Activated T-cell treated with anti-CD3 and anti-CD28 coated beads, Interleukin-2, amount 50 U/mL, for 4 hours (primary cell): ENCODE measurements around the gene CC2D1A. TPM values are rescaled to one million over a fixed set of nuclear protein-coding genes. Genes with fewer than 3 reads are reported as not detected.

Experiments used
- ATAC-seq, 2 donors: fragments of 200-7000 bp; cut with Tn5 transposase; one replicate each; pipeline ENCODE4 v1.10.0; 2021
- DNase-seq: peaks from one replicate; pipeline ENCODE4 v3.0.0-alpha.2; 2020
- H3K27me3 Mint-ChIP-seq: one replicate; pipeline ENCODE4 v1.8.0; 2021; ENCODE audit warnings: low read depth, mixed read lengths
- H3K36me3 Mint-ChIP-seq: one replicate; pipeline ENCODE4 v1.8.0; 2022; ENCODE audit warnings: mixed read lengths; ENCODE audit not compliant: insufficient read depth
- H3K4me1 Mint-ChIP-seq: one replicate; pipeline ENCODE4 v1.8.0; 2021; ENCODE audit warnings: low read depth, mixed read lengths
- H3K4me3 Mint-ChIP-seq: one replicate; pipeline ENCODE4 v1.8.0; 2021; ENCODE audit warnings: mild to moderate bottlenecking, moderate library complexity, mixed read lengths
- H3K9me3 Mint-ChIP-seq: one replicate; pipeline ENCODE4 v1.8.0; 2021; ENCODE audit warnings: mixed read lengths
- total RNA-seq, 3 donors: library from RNA; stranded (reverse); gene quantifications; one replicate each; pipeline ENCODE4 v1.2.1, GENCODE V29; 2021

The CC2D1A gene
- total RNA-seq, 3 donors from 2014 or later = 34.1 to 40.2 (median 39.6) TPM

- Mint-ChIP-seq H3K27me3 (no peaks in the 10 kb centered on the region), H3K9me3 (no peaks in the 10 kb centered on the region), H3K36me3 (peaks cover 7% of the 10 kb centered on the region), H3K4me1 (peaks cover 22% of the 10 kb centered on the region), H3K4me3 (peak overlapping the region; percentile 96)
- DNase-seq = no peak
- ATAC-seq = no peak
Observed at GRCh38 chr19:13952931-13953531, 47.0 kb downstream of the CC2D1A start.

GRCh38 chr19:13954185-13954584, 48.2 kb downstream of the CC2D1A start:
- DNase-seq (no peak), ATAC-seq (no peak)
- H3K9me3 Mint-ChIP-seq = no peaks in the 10 kb centered on the region
- peaks cover 22% of the 10 kb centered on the region for H3K4me1 Mint-ChIP-seq
- no peaks in the 10 kb centered on the region for H3K27me3 Mint-ChIP-seq
- H3K4me3 Mint-ChIP-seq = peak overlapping the region; percentile 96
- peaks cover 7% of the 10 kb centered on the region for H3K36me3 Mint-ChIP-seq

GRCh38 chr19:13955662-13956364, 49.8 kb downstream of the CC2D1A start:
- Mint-ChIP-seq H3K27me3 (no peaks in the 10 kb centered on the region), H3K4me1 (peaks cover 22% of the 10 kb centered on the region), H3K4me3 (no peak overlapping the region), H3K36me3 (peaks cover 10% of the 10 kb centered on the region), H3K9me3 (no peaks in the 10 kb centered on the region)
- DNase-seq (no peak), ATAC-seq (no peak)

GRCh38 chr19:13956365-13956744, 50.4 kb downstream of the CC2D1A start:
- peaks cover 11% of the 10 kb centered on the region for H3K36me3 Mint-ChIP-seq
- ATAC-seq = no peak

GRCh38 chr19:13957051-13957450, 51.0 kb downstream of the CC2D1A start:
- Mint-ChIP-seq H3K9me3 (no peaks in the 10 kb centered on the region), H3K4me1 (peaks cover 16% of the 10 kb centered on the region), H3K27me3 (no peaks in the 10 kb centered on the region), H3K36me3 (peaks cover 16% of the 10 kb centered on the region), H3K4me3 (no peak overlapping the region)
- DNase-seq (no peak), ATAC-seq (no peak)

More at GRCh38 chr19:13956365-13956744, 50.4 kb downstream of the CC2D1A start:
- Mint-ChIP-seq H3K4me1 (peaks cover 22% of the 10 kb centered on the region), H3K9me3 (no peaks in the 10 kb centered on the region), H3K4me3 (no peak overlapping the region), H3K27me3 (no peaks in the 10 kb centered on the region)
- no peak for DNase-seq

- no peak for DNase-seq
- no peaks in the 10 kb centered on the region for H3K9me3 Mint-ChIP-seq
- H3K4me3 Mint-ChIP-seq = no peak overlapping the region
- H3K36me3 Mint-ChIP-seq = peaks cover 16% of the 10 kb centered on the region
- no peaks in the 10 kb centered on the region for H3K27me3 Mint-ChIP-seq
- peaks cover 12% of the 10 kb centered on the region for H3K4me1 Mint-ChIP-seq
- ATAC-seq = no peak
Observed at GRCh38 chr19:13958043-13958442, 52.0 kb downstream of the CC2D1A start.

GRCh38 chr19:13959141-13959961, 53.4 kb downstream of the CC2D1A start:
- no peak for DNase-seq
- Mint-ChIP-seq H3K4me3 (no peak overlapping the region), H3K27me3 (no peaks in the 10 kb centered on the region), H3K4me1 (peaks cover 3% of the 10 kb centered on the region), H3K9me3 (no peaks in the 10 kb centered on the region), H3K36me3 (peaks cover 17% of the 10 kb centered on the region)
- ATAC-seq = no peak

GRCh38 chr19:13959962-13960862, 54.2 kb downstream of the CC2D1A start:
- Mint-ChIP-seq H3K4me3 (no peak overlapping the region), H3K9me3 (no peaks in the 10 kb centered on the region), H3K4me1 (no peaks in the 10 kb centered on the region), H3K36me3 (peaks cover 16% of the 10 kb centered on the region), H3K27me3 (no peaks in the 10 kb centered on the region)
- no peak for DNase-seq
- ATAC-seq = peak; percentile 47 to 51

GRCh38 chr19:13960863-13961784, 55.1 kb downstream of the CC2D1A start:
- no peaks in the 10 kb centered on the region for H3K27me3 Mint-ChIP-seq
- no peaks in the 10 kb centered on the region for H3K9me3 Mint-ChIP-seq
- peaks cover 16% of the 10 kb centered on the region for H3K36me3 Mint-ChIP-seq
- DNase-seq = no peak
- ATAC-seq = no peak
- H3K4me1 Mint-ChIP-seq = no peaks in the 10 kb centered on the region
- no peak overlapping the region for H3K4me3 Mint-ChIP-seq

GRCh38 chr19:13961826-13962698, 56.1 kb downstream of the CC2D1A start:
- Mint-ChIP-seq H3K9me3 (no peaks in the 10 kb centered on the region), H3K4me3 (no peak overlapping the region), H3K4me1 (no peaks in the 10 kb centered on the region), H3K36me3 (peaks cover 13% of the 10 kb centered on the region), H3K27me3 (no peaks in the 10 kb centered on the region)
- DNase-seq (no peak), ATAC-seq (no peak)

- Mint-ChIP-seq H3K4me3 (no peak overlapping the region), H3K9me3 (no peaks in the 10 kb centered on the region), H3K36me3 (peaks cover 13% of the 10 kb centered on the region), H3K4me1 (no peaks in the 10 kb centered on the region), H3K27me3 (no peaks in the 10 kb centered on the region)
- no peak for DNase-seq
- no peak for ATAC-seq
Observed at GRCh38 chr19:13962699-13963602, 57.0 kb downstream of the CC2D1A start.
